ENCODE measurements around the gene RSPRY1. TPM values are rescaled to one million over a fixed set of nuclear protein-coding genes. Genes with fewer than 3 reads are reported as not detected.

Gene RSPRY1
- 10 to 100 TPM; 17.3 to 40.2 (median 25.6) TPM for total RNA-seq
- 10 to 100 TPM in 1 of 3 donors, 1 to 10 TPM in 2; 7.7 to 43.5 (median 8.1) TPM for polyA plus RNA-seq
- long read RNA-seq, donor 1, partial matches to known transcripts = 5 of 7 reads
- long read RNA-seq, donor 1, other reads (novel, unspliced or antisense) = 0 of 7 reads
- long read RNA-seq, donor 2, partial matches to known transcripts = 7 of 10 reads
- long read RNA-seq, donor 2, other reads (novel, unspliced or antisense) = 0 of 10 reads
- long read RNA-seq, donor 3, transcript RSPRY1-201 (15 exons, 3,547 nt) = major isoform, 6 of 6 reads
- long read RNA-seq, donor 3, partial matches to known transcripts = 0 of 6 reads
- long read RNA-seq, donor 3, other reads (novel, unspliced or antisense) = 0 of 6 reads
- long read RNA-seq, donor 4, transcript RSPRY1-201 (15 exons, 3,547 nt) = major isoform, 6 of 22 reads
- long read RNA-seq, donor 4, partial matches to known transcripts = 6 of 22 reads
- long read RNA-seq, donor 4, other reads (novel, unspliced or antisense) = 8 of 22 reads
- long read RNA-seq, donor 5, transcript RSPRY1-201 (15 exons, 3,547 nt) = major isoform, 24 of 42 reads
- long read RNA-seq, donor 5, partial matches to known transcripts = 0 of 42 reads
- long read RNA-seq, donor 5, other reads (novel, unspliced or antisense) = 17 of 42 reads
- long read RNA-seq, donor 6, transcript RSPRY1-201 (15 exons, 3,547 nt) = major isoform, 7 of 13 reads
- long read RNA-seq, donor 6, partial matches to known transcripts = 1 of 13 reads
- long read RNA-seq, donor 6, other reads (novel, unspliced or antisense) = 5 of 13 reads
- long read RNA-seq, donor 7, partial matches to known transcripts = 14 of 17 reads
- long read RNA-seq, donor 7, other reads (novel, unspliced or antisense) = 0 of 17 reads
- long read RNA-seq, donor 8, transcript RSPRY1-201 (15 exons, 3,547 nt) = major isoform, 7 of 15 reads
- long read RNA-seq, donor 8, partial matches to known transcripts = 8 of 15 reads
- long read RNA-seq, donor 8, other reads (novel, unspliced or antisense) = 0 of 15 reads
- long read RNA-seq, donor 9, partial matches to known transcripts = 0 of 2 reads
- long read RNA-seq, donor 9, other reads (novel, unspliced or antisense) = 0 of 2 reads
- long read RNA-seq, donor 10, partial matches to known transcripts = 5 of 5 reads
- long read RNA-seq, donor 10, other reads (novel, unspliced or antisense) = 0 of 5 reads

DNA sequence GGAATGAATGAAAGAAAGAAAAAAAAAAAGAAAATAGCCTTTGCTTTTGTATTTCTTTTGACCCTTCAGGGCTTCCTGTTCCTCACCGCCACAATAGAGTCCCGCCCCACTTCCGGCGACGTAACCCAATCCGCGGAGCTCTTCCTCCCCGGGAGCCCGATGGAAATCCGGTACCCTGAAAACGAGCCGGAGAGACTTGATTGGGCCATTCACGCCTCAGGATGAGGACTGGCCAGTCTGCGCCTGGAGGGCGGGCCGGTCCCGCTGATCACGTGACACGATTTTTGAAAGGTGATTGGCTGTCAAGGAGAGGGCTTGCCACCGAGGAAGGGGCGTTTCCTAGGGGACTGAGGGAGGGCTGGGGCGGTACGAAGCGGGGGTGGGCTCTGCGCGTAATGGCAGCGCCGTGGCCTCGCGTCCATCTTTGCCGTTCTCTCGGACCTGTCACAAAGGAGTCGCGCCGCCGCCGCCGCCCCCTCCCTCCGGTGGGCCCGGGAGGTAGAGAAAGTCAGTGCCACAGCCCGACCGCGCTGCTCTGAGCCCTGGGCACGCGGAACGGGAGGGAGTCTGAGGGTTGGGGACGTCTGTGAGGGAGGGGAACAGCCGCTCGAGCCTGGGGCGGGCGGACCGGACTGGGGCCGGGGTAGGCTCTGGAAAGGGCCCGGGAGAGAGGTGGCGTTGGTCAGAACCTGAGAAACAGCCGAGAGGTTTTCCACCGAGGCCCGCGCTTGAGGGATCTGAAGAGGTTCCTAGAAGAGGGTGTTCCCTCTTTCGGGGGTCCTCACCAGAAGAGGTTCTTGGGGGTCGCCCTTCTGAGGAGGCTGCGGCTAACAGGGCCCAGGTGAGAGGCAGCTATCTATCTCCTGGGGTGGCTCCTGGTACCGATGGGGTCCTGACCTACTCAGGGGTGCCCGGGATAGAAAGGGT, at the start of gene RSPRY1, which contains the start of gene PSME3IP1:
RSPRY1 (plus strand) TSS at position 385 of the 927 bp plus-strand sequence. CDS start 18,330 bp downstream, outside the sequence.
PSME3IP1 (minus strand) TSS at position 95 of the 927 bp plus-strand sequence. CDS start 12,185 bp downstream, outside the sequence.
- WGBS, 4 donors = 0 to 1% (median 0%) methylated on average over 38 to 64 of the region's 64 CpGs
- H3K36me3 ChIP-seq (replicated peaks in 1 of 2) = no peaks in the 10 kb centered on the region
- intact Hi-C loops (cut with DNase I) = no loop called here
- peak within 1 kb of the TSS; percentile 77 to 98 (median 90) for H3K4me3 ChIP-seq
- peak; percentile 99 to 100 (median 99) for DNase-seq
- TF ChIP-seq, protein P1, sequence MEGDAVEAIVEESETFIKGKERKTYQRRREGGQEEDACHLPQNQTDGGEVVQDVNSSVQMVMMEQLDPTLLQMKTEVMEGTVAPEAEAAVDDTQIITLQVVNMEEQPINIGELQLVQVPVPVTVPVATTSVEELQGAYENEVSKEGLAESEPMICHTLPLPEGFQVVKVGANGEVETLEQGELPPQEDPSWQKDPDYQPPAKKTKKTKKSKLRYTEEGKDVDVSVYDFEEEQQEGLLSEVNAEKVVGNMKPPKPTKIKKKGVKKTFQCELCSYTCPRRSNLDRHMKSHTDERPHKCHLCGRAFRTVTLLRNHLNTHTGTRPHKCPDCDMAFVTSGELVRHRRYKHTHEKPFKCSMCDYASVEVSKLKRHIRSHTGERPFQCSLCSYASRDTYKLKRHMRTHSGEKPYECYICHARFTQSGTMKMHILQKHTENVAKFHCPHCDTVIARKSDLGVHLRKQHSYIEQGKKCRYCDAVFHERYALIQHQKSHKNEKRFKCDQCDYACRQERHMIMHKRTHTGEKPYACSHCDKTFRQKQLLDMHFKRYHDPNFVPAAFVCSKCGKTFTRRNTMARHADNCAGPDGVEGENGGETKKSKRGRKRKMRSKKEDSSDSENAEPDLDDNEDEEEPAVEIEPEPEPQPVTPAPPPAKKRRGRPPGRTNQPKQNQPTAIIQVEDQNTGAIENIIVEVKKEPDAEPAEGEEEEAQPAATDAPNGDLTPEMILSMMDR (IDR thresholded peaks at IDR 0.05) = no peak
- TF ChIP-seq POLR2A (IDR thresholded peaks at IDR 0.05) = peak; percentile 50 to 85
- no peaks in the 10 kb centered on the region for H3K9me3 ChIP-seq (replicated peaks in 1 of 3)
- no peaks in the 10 kb centered on the region for H3K27me3 ChIP-seq
- H3K27ac ChIP-seq = peak within 1 kb of the TSS; percentile 84 to 98 (median 91)
- H3K4me1 ChIP-seq (replicated peaks in 1 of 2) = peaks cover 9 to 27% of the 10 kb centered on the region in 2 donors

DNA sequence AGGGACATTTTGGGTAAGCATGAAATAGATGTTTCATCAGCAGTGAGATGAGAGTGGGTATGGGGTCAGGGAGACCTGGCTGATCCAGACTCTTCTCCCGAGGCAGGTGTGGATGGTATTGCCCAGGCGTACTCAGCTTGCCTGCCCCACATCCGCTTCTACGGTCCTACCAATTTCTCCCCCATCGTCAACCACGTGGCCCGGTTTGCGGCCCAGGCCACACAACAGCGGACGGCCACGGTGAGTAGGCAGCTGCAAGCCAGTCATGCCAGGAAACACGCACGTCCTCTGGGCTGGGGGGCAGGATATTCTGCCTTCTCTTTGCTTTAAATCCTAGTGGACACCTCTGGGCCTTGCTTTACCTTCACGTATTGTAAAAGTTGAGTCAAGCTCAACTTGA, 49.1 kb upstream of the RSPRY1 start:
- Histone ChIP-seq H3K27ac (no peak overlapping the region), H3K4me3 (no peak overlapping the region), H3K27me3 (no peaks in the 10 kb centered on the region), H3K4me1 (replicated peaks in 1 of 2) (peaks cover 0 to 8% of the 10 kb centered on the region in 2 donors), H3K9me3 (replicated peaks in 1 of 3) (no peaks in the 10 kb centered on the region), H3K36me3 (replicated peaks in 1 of 2) (no peaks in the 10 kb centered on the region)
- intact Hi-C loops (cut with DNase I) = no loop called here
- TF ChIP-seq, protein P1 (IDR thresholded peaks at IDR 0.05) = no peak
- no peak for TF ChIP-seq POLR2A (IDR thresholded peaks at IDR 0.05)
- 72 to 100% (median 82%) methylated on average over 2 to 14 of the region's 14 CpGs for WGBS, 4 donors
- no peak for DNase-seq

DNA sequence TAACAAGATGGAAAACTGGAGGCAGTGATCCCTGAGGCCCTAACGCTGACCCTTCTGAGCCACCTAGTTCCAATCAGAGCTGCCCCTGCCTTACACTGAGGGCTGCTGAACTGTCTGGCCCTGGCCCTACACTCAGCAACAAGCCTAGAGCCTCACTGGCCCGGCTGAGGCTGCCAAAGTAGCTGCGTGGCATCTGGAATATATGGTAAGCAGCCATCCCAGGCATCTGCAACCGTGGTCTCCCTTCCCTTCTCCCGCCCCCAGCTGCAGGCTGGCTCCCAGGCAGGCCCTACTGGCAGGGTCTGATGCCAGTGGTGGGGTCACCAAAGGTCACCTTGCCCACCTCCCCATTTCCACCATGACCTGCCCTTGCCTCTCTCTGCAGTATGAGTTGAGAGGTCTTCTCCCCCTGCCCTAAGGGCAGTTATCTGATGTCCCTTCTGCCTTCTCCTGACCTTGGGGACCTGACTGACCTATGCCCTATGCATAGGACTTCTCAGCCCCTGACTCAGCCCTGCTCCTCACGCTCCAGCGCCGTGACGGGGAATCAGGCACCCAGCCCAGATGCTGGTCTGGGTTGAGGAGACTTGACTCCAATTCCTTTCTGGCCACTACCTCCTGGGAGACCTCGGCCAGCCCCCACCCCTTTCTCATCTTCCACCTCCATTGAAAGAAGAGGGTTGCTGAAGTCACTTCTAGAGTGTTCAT, 48.4 kb upstream of the RSPRY1 start:
- WGBS, 4 donors = 81 to 92% (median 82%) methylated on average over 7 to 10 of the region's 10 CpGs

More for the DNA sequence above, 48.4 kb upstream of the RSPRY1 start:
- intact Hi-C loops (cut with DNase I) = no loop called here
- H3K27ac ChIP-seq = no peak overlapping the region
- H3K36me3 ChIP-seq (replicated peaks in 1 of 2) = no peaks in the 10 kb centered on the region
- H3K27me3 ChIP-seq = no peaks in the 10 kb centered on the region
- TF ChIP-seq, protein P1 (IDR thresholded peaks at IDR 0.05) = no peak
- no peak for TF ChIP-seq POLR2A (IDR thresholded peaks at IDR 0.05)
- no peak overlapping the region for H3K4me3 ChIP-seq
- H3K4me1 ChIP-seq (replicated peaks in 1 of 2) = peaks cover 0 to 8% of the 10 kb centered on the region in 2 donors
- no peaks in the 10 kb centered on the region for H3K9me3 ChIP-seq (replicated peaks in 1 of 3)
- no peak for DNase-seq

Data from adrenal gland (tissue), 19 donors.